ENCODE measurements around the gene ATG101. TPM values are rescaled to one million over a fixed set of nuclear protein-coding genes. Genes with fewer than 3 reads are reported as not detected.

Gene ATG101
- total and polyA plus RNA-seq, 2 of the 13 experiments (the other 11 are each of a cell fraction or from before 2014, with no cell fraction given) = 58.2 to 67.7 TPM

GRCh38 chr12:52119398-52120254 lies 49.8 kb downstream of the ATG101 start (continued):
- peak; percentile 32; the same call in 1 of the 2 replicates for TF ChIP-seq ZNF691 (CRISPR knock-in tag; IDR thresholded peaks at IDR 0.05; ENCODE audit: borderline replicate concordance, low read depth)
- TF ChIP-seq RARA (CRISPR knock-in tag; IDR thresholded peaks at IDR 0.05) = peak; percentile 82
- no peak for TF ChIP-seq ZNF12 (CRISPR knock-in tag; IDR thresholded peaks at IDR 0.05)
- TF ChIP-seq ATF7 (IDR thresholded peaks at IDR 0.05) = no peak
- no peak; the same call in 1 of the 2 replicates for TF ChIP-seq ATF7 (CRISPR knock-in tag; IDR thresholded peaks at IDR 0.05)
- TF ChIP-seq RXRA (CRISPR knock-in tag; IDR thresholded peaks at IDR 0.05) = peak; percentile 96
- no peak for TF ChIP-seq IRX3 (CRISPR knock-in tag; IDR thresholded peaks at IDR 0.05; ENCODE audit: borderline replicate concordance, low read depth)
- TF ChIP-seq MAF1 (CRISPR knock-in tag; IDR thresholded peaks at IDR 0.05; ENCODE audit: borderline replicate concordance) = no peak
- no peak for TF ChIP-seq TAF1 (CRISPR knock-in tag; IDR thresholded peaks at IDR 0.05)
- TF ChIP-seq ZNF430 (CRISPR knock-in tag; IDR thresholded peaks at IDR 0.05) = no peak; the same call in 1 of the 2 replicates
- no peak for TF ChIP-seq MBNL3 (CRISPR knock-in tag; conservative IDR thresholded peaks at IDR 0.05)
- no peak for TF ChIP-seq RAD51 (IDR thresholded peaks at IDR 0.05; ENCODE audit: borderline replicate concordance)
- TF ChIP-seq MEF2D (CRISPR knock-in tag; IDR thresholded peaks at IDR 0.05) = peak; percentile 70
- peak; percentile 73 for TF ChIP-seq HOXA3 (CRISPR knock-in tag; IDR thresholded peaks at IDR 0.05)
- TF ChIP-seq HES4 (CRISPR knock-in tag; IDR thresholded peaks at IDR 0.05; ENCODE audit: borderline replicate concordance) = no peak
- TF ChIP-seq, protein P1, sequence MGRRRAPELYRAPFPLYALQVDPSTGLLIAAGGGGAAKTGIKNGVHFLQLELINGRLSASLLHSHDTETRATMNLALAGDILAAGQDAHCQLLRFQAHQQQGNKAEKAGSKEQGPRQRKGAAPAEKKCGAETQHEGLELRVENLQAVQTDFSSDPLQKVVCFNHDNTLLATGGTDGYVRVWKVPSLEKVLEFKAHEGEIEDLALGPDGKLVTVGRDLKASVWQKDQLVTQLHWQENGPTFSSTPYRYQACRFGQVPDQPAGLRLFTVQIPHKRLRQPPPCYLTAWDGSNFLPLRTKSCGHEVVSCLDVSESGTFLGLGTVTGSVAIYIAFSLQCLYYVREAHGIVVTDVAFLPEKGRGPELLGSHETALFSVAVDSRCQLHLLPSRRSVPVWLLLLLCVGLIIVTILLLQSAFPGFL (CRISPR knock-in tag; IDR thresholded peaks at IDR 0.05) = no peak
- no peak for TF ChIP-seq TOE1 (CRISPR knock-in tag; IDR thresholded peaks at IDR 0.05)
- peak; percentile 29; the same call in 1 of the 2 replicates for TF ChIP-seq KDM5B (CRISPR knock-in tag; IDR thresholded peaks at IDR 0.05; ENCODE audit: borderline replicate concordance)
- no peak for TF ChIP-seq THAP7 (CRISPR knock-in tag; IDR thresholded peaks at IDR 0.05)
- peak; percentile 87 for TF ChIP-seq ZEB1 (IDR thresholded peaks at IDR 0.05; ENCODE audit: insufficient replicate concordance, low read depth)
- peak; percentile 89; the same call in 1 of the 2 replicates for TF ChIP-seq ZNF746 (CRISPR knock-in tag; IDR thresholded peaks at IDR 0.05)
- TF ChIP-seq BHLHE40 (IDR thresholded peaks at IDR 0.05; ENCODE audit: low read length) = no peak
- no peak for TF ChIP-seq ZNF513 (CRISPR knock-in tag; conservative IDR thresholded peaks at IDR 0.05)
- no peak for TF ChIP-seq CHD4 (IDR thresholded peaks at IDR 0.05; ENCODE audit: borderline replicate concordance, low read length)
- TF ChIP-seq ZNF761 (CRISPR knock-in tag; conservative IDR thresholded peaks at IDR 0.05) = no peak
- TF ChIP-seq ZNF30 (CRISPR knock-in tag; IDR thresholded peaks at IDR 0.05) = no peak
- no peak for TF ChIP-seq ZNF720 (CRISPR knock-in tag; IDR thresholded peaks at IDR 0.05)

All from HepG2 (cell line).